H9 (cell line): ENCODE results near the gene PEX14. TPM values are rescaled to one million over a fixed set of nuclear protein-coding genes. Genes with fewer than 3 reads are reported as not detected.

Experiments used
- DNase-seq: peaks from one replicate; pipeline ENCODE4 v3.0.0-alpha.2; 2017
- H2AFZ ChIP-seq: one replicate; pipeline ENCODE4 v1.6.1; 2013; ENCODE audit warnings: mild to moderate bottlenecking, low read length, control low read depth, moderate library complexity
- H2AK5ac ChIP-seq: 2 replicates; pipeline ENCODE4 v1.6.1; 2013; ENCODE audit warnings: low read length, control low read depth, mixed read lengths; ENCODE audit not compliant: insufficient read length
- H2BK120ac ChIP-seq: one replicate; pipeline ENCODE4 v1.6.1; 2013; ENCODE audit warnings: low read depth, mild to moderate bottlenecking, low read length, control low read depth, inconsistent platforms; ENCODE audit not compliant: poor library complexity, severe bottlenecking
- H2BK12ac ChIP-seq: 2 replicates; pipeline ENCODE4 v1.6.1; 2013; ENCODE audit warnings: low read length, control low read depth, mixed read lengths, low read depth; ENCODE audit not compliant: insufficient read length
- H2BK15ac ChIP-seq: 2 replicates; pipeline ENCODE4 v1.6.1; 2013; ENCODE audit warnings: low read depth, low read length, control low read depth
- H2BK20ac ChIP-seq: one replicate; pipeline ENCODE4 v1.6.1; 2013; ENCODE audit warnings: low read depth, mild to moderate bottlenecking, low read length, control low read depth, inconsistent platforms; ENCODE audit not compliant: poor library complexity, severe bottlenecking
- H2BK5ac ChIP-seq: 2 replicates; pipeline ENCODE4 v1.6.1; 2013; ENCODE audit warnings: low read length, control low read depth, mixed read lengths; ENCODE audit not compliant: insufficient read length
- H3K14ac ChIP-seq: 2 replicates; pipeline ENCODE4 v1.6.1; 2013; ENCODE audit warnings: low read length, control low read depth; ENCODE audit not compliant: insufficient read depth
- H3K18ac ChIP-seq: 2 replicates; pipeline ENCODE4 v1.6.1; 2013; ENCODE audit warnings: low read depth, mild to moderate bottlenecking, mixed read lengths, low read length, control low read depth; ENCODE audit not compliant: insufficient read length
- H3K23ac ChIP-seq: 2 replicates; pipeline ENCODE4 v1.6.1; 2013; ENCODE audit warnings: low read length, control low read depth, mixed read lengths, low read depth; ENCODE audit not compliant: insufficient read length
- H3K23me2 ChIP-seq: 2 replicates; pipeline ENCODE4 v1.6.1; 2013; ENCODE audit warnings: low read depth, mild to moderate bottlenecking, mixed read lengths, low read length, control low read depth; ENCODE audit not compliant: insufficient read length, poor library complexity, severe bottlenecking
- H3K27ac ChIP-seq: 2 replicates; pipeline ENCODE4 v1.5.1; 2013; ENCODE audit warnings: low read length, control low read depth, mixed read lengths, low read depth; ENCODE audit not compliant: insufficient read length
- H3K27me3 ChIP-seq: 2 replicates; pipeline ENCODE4 v1.6.1; 2013; ENCODE audit warnings: low read length, control low read depth, inconsistent platforms; ENCODE audit not compliant: insufficient read depth
- H3K4ac ChIP-seq: 2 replicates; pipeline ENCODE4 v1.6.1; 2013; ENCODE audit warnings: low read depth, mild to moderate bottlenecking, control low read depth, inconsistent platforms, low read length, moderate library complexity
- H3K4me1 ChIP-seq: 2 replicates; pipeline ENCODE4 v1.6.1; 2013; ENCODE audit warnings: low read length, control low read depth, inconsistent platforms; ENCODE audit not compliant: insufficient read depth
- H3K4me2 ChIP-seq: 2 replicates; pipeline ENCODE4 v1.6.1; 2013; ENCODE audit warnings: low read length, control low read depth, mixed read lengths; ENCODE audit not compliant: insufficient read length, insufficient read depth
- H3K56ac ChIP-seq: 2 replicates; pipeline ENCODE4 v1.6.1; 2013; ENCODE audit warnings: low read depth, mild to moderate bottlenecking, mixed read lengths, low read length, control low read depth; ENCODE audit not compliant: insufficient read length
- H3K79me1 ChIP-seq: 2 replicates; pipeline ENCODE4 v1.6.1; 2013; ENCODE audit warnings: low read depth, mild to moderate bottlenecking, moderate library complexity, low read length, control low read depth, inconsistent platforms; ENCODE audit not compliant: insufficient read depth, poor library complexity, severe bottlenecking
- H3K79me2 ChIP-seq: 2 replicates; pipeline ENCODE4 v1.6.1; 2013; ENCODE audit warnings: low read length, control low read depth, inconsistent platforms; ENCODE audit not compliant: insufficient read depth
- H3K9ac ChIP-seq: 2 replicates; pipeline ENCODE4 v1.6.1; 2013; ENCODE audit warnings: low read length, control low read depth, mixed read lengths; ENCODE audit not compliant: insufficient read length; ENCODE audit errors: extremely low read depth
- H3K9me3 ChIP-seq: one replicate; pipeline ENCODE4 v1.6.1; 2013; ENCODE audit warnings: low read depth, low read length, inconsistent platforms; ENCODE audit not compliant: control insufficient read depth
- H3T11ph ChIP-seq: one replicate; pipeline ENCODE4 v1.6.1; 2013; ENCODE audit warnings: mild to moderate bottlenecking, low read length, control low read depth, inconsistent platforms
- H4K20me1 ChIP-seq: one replicate; pipeline ENCODE4 v1.6.1; 2013; ENCODE audit not compliant: control insufficient read depth, insufficient read length, insufficient read depth
- H4K5ac ChIP-seq: 2 replicates; pipeline ENCODE4 v1.6.1; 2013; ENCODE audit warnings: low read depth, mild to moderate bottlenecking, mixed read lengths, low read length, control low read depth; ENCODE audit not compliant: insufficient read length
- H4K8ac ChIP-seq: replicated peaks from 2 replicates; pipeline ENCODE4 v1.6.1; 2013; ENCODE audit warnings: low read length, control low read depth, mixed read lengths, low read depth; ENCODE audit not compliant: insufficient read length
- H4K91ac ChIP-seq: 2 replicates; pipeline ENCODE4 v1.6.1; 2013; ENCODE audit warnings: low read depth, mild to moderate bottlenecking, moderate library complexity, mixed read lengths, low read length, control low read depth; ENCODE audit not compliant: insufficient read length
- H3K27ac Mint-ChIP-seq, 3 experiments: 2 replicates in 2 of 3; 3 replicates in 1 of 3; pipeline ENCODE4 v1.8.0; 2020 to 2021; ENCODE audit warnings: mixed read lengths in 3 of 3, mild to moderate bottlenecking in 1 of 3, moderate library complexity in 1 of 3
- H3K27me3 Mint-ChIP-seq: 2 replicates; pipeline ENCODE4 v1.8.0; 2021; ENCODE audit warnings: low read depth, mild to moderate bottlenecking, moderate library complexity, mixed read lengths
- H3K36me3 Mint-ChIP-seq, 3 experiments: 2 replicates in 2 of 3; 3 replicates in 1 of 3; pipeline ENCODE4 v1.8.0; 2020 to 2021; ENCODE audit warnings: low read depth in 3 of 3, mixed read lengths in 3 of 3; ENCODE audit not compliant: insufficient read depth in 1 of 3
- H3K4me1 Mint-ChIP-seq, 2 experiments: 2 replicates each; pipeline ENCODE4 v1.8.0; 2020; ENCODE audit warnings: mixed read lengths in 2 of 2
- H3K4me3 Mint-ChIP-seq, 2 experiments: 2 replicates in 1 of 2; 3 replicates in 1 of 2; pipeline ENCODE4 v1.8.0; 2020 to 2021; ENCODE audit warnings: mild to moderate bottlenecking in 2 of 2, mixed read lengths in 2 of 2, moderate library complexity in 1 of 2
- H3K9me3 Mint-ChIP-seq, 2 experiments: 2 replicates in 1 of 2; 3 replicates in 1 of 2; pipeline ENCODE4 v1.8.0; 2020; ENCODE audit warnings: mild to moderate bottlenecking in 2 of 2, mixed read lengths in 2 of 2, moderate library complexity in 1 of 2
- WGBS: extraction: QIAGEN DNeasy Blood & Tissue Kit; methylation state at CpG from one replicate; pipeline ENCODE4 v1.1.7; 2013; ENCODE audit warnings: missing lambda C conversion rate, low lambda C conversion rate, mixed read lengths; ENCODE audit not compliant: insufficient read length; ENCODE audit errors: extremely low coverage; 5-methylcytosine and 5-hydroxymethylcytosine counted together
- total RNA-seq: library from RNA; stranded (reverse); gene quantifications from 2 replicates; pipeline ENCODE4 v1.2.1, GENCODE V29; 2021
- TF ChIP-seq, protein P1 (sequence below): fragments of 200-600 bp; sonication (generic); conservative IDR thresholded peaks from 3 replicates; pipeline ENCODE4 v1.8.0; 2021; ENCODE audit warnings: antibody characterized with exemption, mild to moderate bottlenecking

The PEX14 gene
- total RNA-seq, 1 experiment from 2014 or later, result 23.9 TPM

DNA sequence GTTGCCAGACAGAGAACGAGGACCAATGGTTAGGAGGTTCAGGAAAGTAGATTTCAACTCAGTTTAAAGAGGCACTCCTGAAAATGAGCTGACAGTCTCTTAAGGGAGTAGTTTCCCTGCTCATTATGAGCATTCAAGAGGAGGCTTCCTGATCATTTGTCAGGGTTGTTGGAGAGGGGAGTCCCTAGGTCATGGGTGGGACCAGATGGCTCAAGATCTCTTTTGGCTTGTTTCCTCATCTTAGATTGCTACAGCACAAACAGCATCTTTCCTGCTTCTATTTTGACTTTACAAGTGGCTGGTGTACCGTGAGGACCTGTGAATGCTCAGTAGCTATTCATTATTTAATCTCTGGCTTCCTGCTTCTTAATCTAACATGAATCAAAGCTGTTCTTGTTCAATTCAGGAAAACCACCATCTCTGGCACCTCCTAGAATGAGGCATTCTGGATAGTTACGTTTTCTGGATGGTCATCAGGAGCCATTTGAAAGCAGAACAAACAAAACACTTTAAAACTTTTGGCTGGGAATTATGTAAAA is 47.6 kb downstream of the PEX14 start:
- DNase-seq, result no peak
- Mint-ChIP-seq H3K4me1 (peaks cover 25 to 33% of the 10 kb centered on the region in 2 experiments), H3K36me3 (peaks cover 0 to 5% (median 2%) of the 10 kb centered on the region in 3 experiments; a peak in 2 of 7 replicates), H3K27ac (no peak overlapping the region), H3K4me3 (no peak overlapping the region), H3K9me3 (no peaks in the 10 kb centered on the region), H3K27me3 (no peaks in the 10 kb centered on the region)
- Histone ChIP-seq H2BK5ac (no peak overlapping the region), H3K79me1 (no peaks in the 10 kb centered on the region), H4K20me1 (no peaks in the 10 kb centered on the region), H3K23ac (no peak overlapping the region), H3K27ac (no peak overlapping the region), H3K4ac (no peak overlapping the region), H2BK12ac (no peak overlapping the region), H2BK20ac (no peak overlapping the region), H3K18ac (no peak overlapping the region), H3K56ac (no peak overlapping the region), H3K23me2 (no peaks in the 10 kb centered on the region), H3K9ac (no peak overlapping the region), H2AFZ (no peak overlapping the region), H3K27me3 (no peaks in the 10 kb centered on the region), H3K79me2 (0 out of 2 replicates have a peak, but pooled peaks cover 2% of the 10 kb centered on the region), H2BK120ac (no peak overlapping the region), H3K14ac (no peak overlapping the region), H3K4me1 (peaks cover 7% of the 10 kb centered on the region; the same call in 1 of the 2 replicates), H3K9me3 (no peaks in the 10 kb centered on the region), H3K4me2 (no peak overlapping the region), H3T11ph (no peak overlapping the region), H4K8ac (no peak overlapping the region), H4K91ac (no peak overlapping the region), H2AK5ac (no peak overlapping the region), H2BK15ac (no peak overlapping the region), H4K5ac (no peak overlapping the region)
- TF ChIP-seq, protein P1, sequence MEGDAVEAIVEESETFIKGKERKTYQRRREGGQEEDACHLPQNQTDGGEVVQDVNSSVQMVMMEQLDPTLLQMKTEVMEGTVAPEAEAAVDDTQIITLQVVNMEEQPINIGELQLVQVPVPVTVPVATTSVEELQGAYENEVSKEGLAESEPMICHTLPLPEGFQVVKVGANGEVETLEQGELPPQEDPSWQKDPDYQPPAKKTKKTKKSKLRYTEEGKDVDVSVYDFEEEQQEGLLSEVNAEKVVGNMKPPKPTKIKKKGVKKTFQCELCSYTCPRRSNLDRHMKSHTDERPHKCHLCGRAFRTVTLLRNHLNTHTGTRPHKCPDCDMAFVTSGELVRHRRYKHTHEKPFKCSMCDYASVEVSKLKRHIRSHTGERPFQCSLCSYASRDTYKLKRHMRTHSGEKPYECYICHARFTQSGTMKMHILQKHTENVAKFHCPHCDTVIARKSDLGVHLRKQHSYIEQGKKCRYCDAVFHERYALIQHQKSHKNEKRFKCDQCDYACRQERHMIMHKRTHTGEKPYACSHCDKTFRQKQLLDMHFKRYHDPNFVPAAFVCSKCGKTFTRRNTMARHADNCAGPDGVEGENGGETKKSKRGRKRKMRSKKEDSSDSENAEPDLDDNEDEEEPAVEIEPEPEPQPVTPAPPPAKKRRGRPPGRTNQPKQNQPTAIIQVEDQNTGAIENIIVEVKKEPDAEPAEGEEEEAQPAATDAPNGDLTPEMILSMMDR, result no peak
- WGBS, result no CpG with 5 or more reads among the region's 3 CpGs
